Endothelial cell of umbilical vein (primary cell): Measurements from ENCODE around the gene RNF144B. TPM values are rescaled to one million over a fixed set of nuclear protein-coding genes. Genes with fewer than 3 reads are reported as not detected.

ENCODE experiments used
- BruUV-seq: library from RNA; stranded (reverse); fragments of 400-500 nt; replicated peaks from 2 replicates; lab custom pipeline; 2021; lab: Mats Ljungman, UMichigan
- CTCF ChIA-PET: fragments of 300-600, 350-600 bp; sonication (Branson Sonifier 250); formaldehyde crosslinking; loops from one replicate; lab custom pipeline; 2021; ENCODE audit warnings: antibody characterized with exemption, inconsistent platforms; lab: Charles Lee
- POLR2A ChIA-PET: fragments of 300-600, 350-600 bp; sonication (Branson Sonifier 250); formaldehyde crosslinking; loops from one replicate; lab custom pipeline; 2021; ENCODE audit warnings: antibody characterized with exemption, inconsistent platforms; lab: Charles Lee
- DNase-seq: peaks from one replicate; pipeline ENCODE4 v3.0.0-alpha.2; 2011; ENCODE audit warnings: low read depth, low spot score
- FAIRE-seq: peaks from 2 replicates; lab custom pipeline; 2011; peaks lifted over from hg19 to GRCh38; lab: Jason Lieb, UNC
- H2AFZ ChIP-seq: 2 replicates; pipeline ENCODE4 v1.6.0; 2012; ENCODE audit warnings: low read depth, low read length, control low read depth, inconsistent platforms
- H3K27ac ChIP-seq: 2 replicates; pipeline ENCODE4 v1.5.1; 2011; ENCODE audit warnings: low read depth, mild to moderate bottlenecking, control low read depth, low read length, moderate library complexity; ENCODE audit not compliant: insufficient read depth
- H3K27me3 ChIP-seq, 2 experiments: 2 replicates each; pipeline versions ENCODE4 v1.6.0 to v1.6.1; 2011; ENCODE audit warnings: low read length in 2 of 2, mixed read lengths in 1 of 2; ENCODE audit not compliant: control insufficient read depth in 2 of 2, insufficient read depth in 2 of 2
- H3K36me3 ChIP-seq, 2 experiments: 2 replicates in 1 of 2; 3 replicates in 1 of 2; pipeline ENCODE4 v1.5.1; 2011; ENCODE audit warnings: low read length in 2 of 2, mild to moderate bottlenecking in 1 of 2, moderate library complexity in 1 of 2; ENCODE audit not compliant: control insufficient read depth in 2 of 2, insufficient read depth in 2 of 2; ENCODE audit errors: extremely low read depth in 1 of 2
- H3K4me1 ChIP-seq: 3 replicates; pipeline ENCODE4 v1.5.1; 2011; ENCODE audit warnings: mild to moderate bottlenecking, low read length; ENCODE audit not compliant: control insufficient read depth, insufficient read depth; ENCODE audit errors: extremely low read depth
- H3K4me2 ChIP-seq: 2 replicates; pipeline ENCODE4 v1.6.1; 2011; ENCODE audit warnings: low read length, control low read depth, mixed read lengths; ENCODE audit not compliant: insufficient read depth
- H3K4me3 ChIP-seq, 3 experiments: fragments of 200-600 bp in 1 of 3; sonication (generic), shearing (Covaris generic) in 1 of 3; replicated peaks in 1 of 3; 2 replicates each; pipeline ENCODE4 v1.5.1; 2011 to 2016; ENCODE audit warnings: control low read depth in 3 of 3, low read length in 3 of 3, mild to moderate bottlenecking in 2 of 3, inconsistent platforms in 1 of 3, low read depth in 1 of 3, moderate library complexity in 1 of 3; ENCODE audit not compliant: insufficient read depth in 1 of 3
- H3K79me2 ChIP-seq: 2 replicates; pipeline ENCODE4 v1.6.0; 2012; ENCODE audit warnings: low read length, inconsistent platforms; ENCODE audit not compliant: control insufficient read depth, insufficient read depth
- H3K9ac ChIP-seq: replicated peaks from 2 replicates; pipeline ENCODE3; 2011; ENCODE audit warnings: low read length, control low read depth; ENCODE audit not compliant: insufficient read depth; ENCODE audit errors: extremely low read depth
- H3K9me1 ChIP-seq: replicated peaks from 3 replicates; pipeline ENCODE4 v1.6.0; 2011; ENCODE audit warnings: mild to moderate bottlenecking, low read length; ENCODE audit not compliant: control insufficient read depth, insufficient read depth; ENCODE audit errors: extremely low read depth
- H3K9me3 ChIP-seq: replicated peaks from 2 replicates; pipeline ENCODE4 v1.5.1; 2012; ENCODE audit warnings: low read length, inconsistent platforms; ENCODE audit not compliant: control insufficient read depth, insufficient read depth
- H4K20me1 ChIP-seq: replicated peaks from 2 replicates; pipeline ENCODE3; 2011; ENCODE audit warnings: mild to moderate bottlenecking, low read length; ENCODE audit not compliant: control insufficient read depth, insufficient read depth; ENCODE audit errors: extremely low read depth
- CTCF ChIP-seq, 2 donors: IDR thresholded peaks; 1 replicate in 1 of 2; 2 replicates in 1 of 2; pipeline ENCODE4 v1.5.1; 2011; ENCODE audit warnings: low read length in 2 of 2, mild to moderate bottlenecking in 2 of 2, moderate library complexity in 2 of 2, control low read depth in 1 of 2, inconsistent platforms in 1 of 2, low read depth in 1 of 2; ENCODE audit not compliant: insufficient read depth in 1 of 2; ENCODE audit errors: extremely low read depth in 1 of 2
- EZH2 ChIP-seq: IDR thresholded peaks from 2 replicates; pipeline ENCODE4 v1.6.1; 2012; ENCODE audit warnings: borderline replicate concordance, low read depth, mild to moderate bottlenecking, moderate library complexity, low read length, inconsistent platforms; ENCODE audit not compliant: severe bottlenecking
- FOS ChIP-seq: IDR thresholded peaks from 2 replicates; pipeline ENCODE4 v1.6.1; 2011; ENCODE audit warnings: mild to moderate bottlenecking, low read length, moderate library complexity, borderline replicate concordance; ENCODE audit not compliant: insufficient read depth
- GATA2 ChIP-seq: IDR thresholded peaks from 2 replicates; pipeline ENCODE4 v1.7.0; 2011; ENCODE audit warnings: low read depth, mild to moderate bottlenecking, moderate library complexity, mixed read lengths, low read length; ENCODE audit not compliant: insufficient read length, insufficient read depth
- JUN ChIP-seq: IDR thresholded peaks from 2 replicates; pipeline ENCODE4 v1.6.1; 2011; ENCODE audit warnings: borderline replicate concordance, low read depth; ENCODE audit not compliant: insufficient read length, insufficient read depth
- MAX ChIP-seq: IDR thresholded peaks from 2 replicates; pipeline ENCODE4 v1.6.1; 2011; ENCODE audit not compliant: insufficient read depth, insufficient read length
- MYC ChIP-seq: IDR thresholded peaks from one replicate; pipeline ENCODE4 v1.6.1; 2011; ENCODE audit warnings: mild to moderate bottlenecking, low read depth, low read length
- POLR2A ChIP-seq: IDR thresholded peaks from 2 replicates; pipeline ENCODE4 v1.6.1; 2012; ENCODE audit warnings: low read depth, mild to moderate bottlenecking, control low read depth, low read length
- POLR2AphosphoS5 ChIP-seq: IDR thresholded peaks from 2 replicates; pipeline ENCODE4 v1.6.1; 2012; ENCODE audit warnings: low read depth, mild to moderate bottlenecking, control low read depth, low read length, moderate library complexity; ENCODE audit not compliant: insufficient read depth
- dilution Hi-C: fragments of 300-500 bp; cut with MboI; formaldehyde crosslinking; loops from one replicate; pipeline ENCODE4 v1.15.0; 2019; ENCODE audit warnings: low sequenced_read_pairs; ENCODE audit not compliant: extremely low pct_ligation_motif_present
- intact Hi-C: fragments of 100-400 bp; cut with micrococcal nuclease; formaldehyde crosslinking; loops from one replicate; pipeline ENCODE4 v1.10.0; 2022
- polyA plus RNA-seq, 4 experiments: library from polyadenylated mRNA; depleted of rRNA in 3 of 4; stranded (reverse) in 3 of 4; unstranded in 1 of 4; fragments of >200 nt; gene quantifications; 2 replicates each; pipeline versions ENCODE4 v1.2.1 to v1.2.3, GENCODE V29; 2011 to 2012; ENCODE audit warnings: missing spikeins in 1 of 4
- total RNA-seq: library from RNA; stranded (reverse); gene quantifications from 2 replicates; pipeline ENCODE4 v1.2.3, GENCODE V29; 2021

Gene RNF144B
- total and polyA plus RNA-seq, 2 donors (not counting 3 experiments of a cell fraction or from before 2014, with no cell fraction given), result 18.1 to 97.3 TPM

GRCh38 chr6:18410412-18410811 is 23.3 kb downstream of the RNF144B start:
- no peak for FAIRE-seq
- no TSS peak for BruUV-seq
- ChIA-PET POLR2A (no interaction called here), CTCF (no interaction called here)
- peaks cover 82% of the 10 kb centered on the region for H3K79me2 ChIP-seq
- peaks cover 3 to 10% of the 10 kb centered on the region in 2 experiments for H3K36me3 ChIP-seq
- no peak for TF ChIP-seq JUN
- TF ChIP-seq MYC, result no peak
- TF ChIP-seq GATA2, result no peak
- no peak for TF ChIP-seq EZH2
- no peak for TF ChIP-seq POLR2A
- TF ChIP-seq POLR2AphosphoS5, result no peak
- no peak for TF ChIP-seq MAX
- TF ChIP-seq FOS, result no peak
- no peak for TF ChIP-seq CTCF (IDR thresholded peaks at IDR 0.05; ENCODE audit: extremely low read depth in 1 of 2, insufficient read depth in 1 of 2, low read depth in 1 of 2, low read length in 2 of 2)
- no peak overlapping the region for H3K27ac ChIP-seq
- DNase-seq, result no peak
- no peaks in the 10 kb centered on the region for H3K27me3 ChIP-seq
- peaks cover 2% of the 10 kb centered on the region for H4K20me1 ChIP-seq
- intact Hi-C loops, result no loop called here
- no peaks in the 10 kb centered on the region for H3K9me1 ChIP-seq
- H2AFZ ChIP-seq, result no peak overlapping the region
- no peaks in the 10 kb centered on the region for H3K9me3 ChIP-seq
- H3K9ac ChIP-seq, result no peak overlapping the region
- no peak overlapping the region for H3K4me2 ChIP-seq
- H3K4me1 ChIP-seq, result peaks cover 20% of the 10 kb centered on the region
- H3K4me3 ChIP-seq, result no peak overlapping the region
- dilution Hi-C loops, result no loop called here
